Esophagus mucosa (tissue), 1 donor: ENCODE measurements around the gene FOXF1. TPM values are rescaled to one million over a fixed set of nuclear protein-coding genes. Genes with fewer than 3 reads are reported as not detected.

Source experiments
- ATAC-seq: fragments of 200-7000 bp; cut with Tn5 transposase; one replicate; pipeline ENCODE4 v1.9.1; 2020
- total RNA-seq: library from RNA; stranded (reverse); gene quantifications from one replicate; pipeline ENCODE4 v1.2.4, GENCODE V29; 2023
- donor health status: DM: yes; HTN: yes; CAD: no.

The FOXF1 gene
- total RNA-seq, 1 donor from 2014 or later: 0.68 TPM

DNA sequence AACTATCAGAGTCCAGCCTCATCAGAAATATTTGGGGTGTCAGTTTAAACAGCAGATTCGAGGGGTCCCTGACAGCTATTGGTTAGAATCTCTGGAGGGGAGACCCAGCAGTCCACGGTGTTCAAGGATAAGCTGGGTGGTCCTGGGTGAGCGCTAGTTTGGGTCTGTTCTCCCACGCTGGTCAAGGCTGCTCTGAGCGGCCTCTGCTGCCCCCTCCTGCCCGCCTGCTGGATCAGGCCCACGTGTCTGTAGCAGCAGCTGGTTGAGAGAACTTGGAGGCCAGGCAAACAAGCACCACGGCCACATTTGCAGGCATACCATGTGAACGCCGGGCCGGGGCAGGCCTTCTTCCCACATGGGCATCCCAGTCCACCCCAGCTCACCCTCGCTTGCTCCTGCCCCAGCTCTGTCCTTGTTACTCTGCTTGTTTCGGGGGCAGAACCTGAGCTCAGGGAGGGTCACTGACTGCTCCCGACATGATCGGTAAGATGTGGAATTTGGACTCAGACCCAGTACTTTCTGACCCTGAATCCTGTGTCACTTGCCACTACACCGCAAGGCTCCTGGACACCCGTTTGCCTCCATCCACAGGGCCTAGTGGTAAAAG is 7.4 kb downstream of the FOXF1 start:
- ATAC-seq: peak; percentile 68

DNA sequence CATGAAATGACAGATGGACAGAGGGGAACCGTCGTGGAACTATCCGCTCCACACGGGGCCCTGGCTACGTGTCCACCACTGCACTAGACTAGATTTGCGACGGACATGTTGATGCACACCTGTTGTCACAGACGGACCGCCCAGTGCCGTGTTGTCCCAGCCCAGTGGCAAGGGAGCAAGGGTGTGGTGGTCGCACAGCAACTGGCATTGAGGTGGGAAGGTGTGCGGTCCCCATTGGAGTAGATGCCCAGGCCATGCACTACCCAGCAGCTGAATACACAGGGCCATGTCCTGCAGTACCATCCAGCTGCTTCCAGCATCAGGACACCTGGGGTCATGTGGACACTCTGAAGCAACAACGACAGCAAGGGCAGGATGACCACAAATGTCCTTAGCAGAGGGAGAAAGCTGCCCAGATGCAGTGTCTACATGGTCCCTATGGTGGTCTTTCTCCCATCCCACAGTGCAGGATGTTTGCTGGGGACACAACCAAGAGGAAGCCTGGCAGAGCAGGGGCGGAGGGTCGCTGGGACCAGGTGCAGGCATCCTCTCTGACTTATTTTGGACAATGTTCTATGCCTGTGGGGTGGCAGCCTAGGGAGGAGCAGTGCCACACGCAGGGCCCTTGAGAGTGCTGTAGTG is 8.8 kb downstream of the FOXF1 start:
- ATAC-seq: no peak

DNA sequence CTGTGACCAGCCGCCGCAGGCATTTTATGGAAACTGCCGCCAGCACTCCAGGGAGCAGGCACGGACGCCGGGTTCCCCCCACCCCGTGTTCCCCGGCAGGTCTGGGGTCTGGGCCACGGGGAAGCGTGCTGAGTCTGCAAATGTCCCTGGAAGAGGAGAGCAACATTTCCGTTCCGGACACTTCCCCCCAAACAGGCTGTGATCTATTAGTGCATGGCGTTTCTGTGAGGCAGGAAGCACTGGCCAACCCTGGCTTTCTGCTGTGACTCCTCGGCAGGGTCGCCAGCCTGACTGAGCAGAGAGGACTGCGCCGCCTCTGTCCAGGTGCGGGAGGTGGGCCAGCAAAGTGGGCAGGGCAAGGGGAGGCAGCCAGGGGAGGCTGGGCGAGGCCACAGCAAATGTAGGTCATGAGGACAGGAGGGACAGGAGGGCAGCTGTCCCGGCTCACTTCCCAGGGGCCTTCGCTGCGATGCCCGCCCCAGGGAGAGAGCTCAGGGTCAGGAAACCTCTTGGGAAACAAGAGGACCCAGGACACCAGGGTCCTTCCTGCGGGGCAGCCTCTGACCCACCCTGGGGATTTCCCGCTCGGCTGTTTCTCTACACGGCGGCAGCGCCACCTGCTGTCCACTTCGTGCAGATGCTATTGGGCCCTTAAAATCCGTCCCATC is 9.5 kb downstream of the FOXF1 start:
- ATAC-seq: peak; percentile 40

DNA sequence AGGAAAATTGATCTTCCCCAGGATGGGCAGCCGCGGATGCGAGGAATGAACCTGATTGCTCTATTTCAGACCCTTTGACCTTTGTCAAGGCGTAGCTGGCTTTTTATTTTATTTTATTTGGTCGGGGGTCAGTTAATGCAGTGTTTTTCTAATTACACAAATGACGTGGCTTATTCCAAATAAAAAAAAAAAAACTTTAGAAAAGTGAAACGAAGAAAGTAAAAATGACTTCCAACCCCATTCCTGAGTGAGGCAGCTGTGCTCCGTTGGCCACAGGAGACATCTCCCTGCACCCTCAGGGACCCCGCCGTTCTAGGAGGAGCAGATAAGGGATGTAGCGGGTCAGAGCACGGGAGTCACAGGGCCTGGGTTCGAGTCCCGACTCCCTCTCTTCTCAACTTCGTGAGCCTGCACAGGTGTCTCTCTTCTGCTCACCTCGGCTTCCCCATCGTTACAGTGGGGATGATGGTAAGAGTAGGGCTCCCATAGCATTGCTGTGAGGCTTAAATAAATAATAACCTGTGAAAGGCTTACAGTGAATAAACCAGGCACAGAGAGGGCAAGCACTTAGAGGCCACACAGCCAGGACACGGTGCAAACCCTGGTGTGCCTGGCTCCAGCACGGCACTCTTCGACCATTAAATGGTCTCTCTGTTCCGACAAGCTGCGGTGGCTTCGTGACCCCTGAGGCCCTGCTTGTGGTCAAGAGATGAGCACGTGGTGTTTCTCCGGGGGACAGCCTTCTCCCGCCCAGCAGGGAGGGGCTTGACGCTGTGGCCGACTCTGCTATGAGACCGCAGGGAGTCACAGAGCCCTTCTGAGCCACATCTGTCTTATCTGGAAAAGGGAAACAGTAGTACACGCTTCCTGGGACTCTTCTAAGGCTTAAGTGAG is 10.2 kb downstream of the FOXF1 start:
- no peak for ATAC-seq

DNA sequence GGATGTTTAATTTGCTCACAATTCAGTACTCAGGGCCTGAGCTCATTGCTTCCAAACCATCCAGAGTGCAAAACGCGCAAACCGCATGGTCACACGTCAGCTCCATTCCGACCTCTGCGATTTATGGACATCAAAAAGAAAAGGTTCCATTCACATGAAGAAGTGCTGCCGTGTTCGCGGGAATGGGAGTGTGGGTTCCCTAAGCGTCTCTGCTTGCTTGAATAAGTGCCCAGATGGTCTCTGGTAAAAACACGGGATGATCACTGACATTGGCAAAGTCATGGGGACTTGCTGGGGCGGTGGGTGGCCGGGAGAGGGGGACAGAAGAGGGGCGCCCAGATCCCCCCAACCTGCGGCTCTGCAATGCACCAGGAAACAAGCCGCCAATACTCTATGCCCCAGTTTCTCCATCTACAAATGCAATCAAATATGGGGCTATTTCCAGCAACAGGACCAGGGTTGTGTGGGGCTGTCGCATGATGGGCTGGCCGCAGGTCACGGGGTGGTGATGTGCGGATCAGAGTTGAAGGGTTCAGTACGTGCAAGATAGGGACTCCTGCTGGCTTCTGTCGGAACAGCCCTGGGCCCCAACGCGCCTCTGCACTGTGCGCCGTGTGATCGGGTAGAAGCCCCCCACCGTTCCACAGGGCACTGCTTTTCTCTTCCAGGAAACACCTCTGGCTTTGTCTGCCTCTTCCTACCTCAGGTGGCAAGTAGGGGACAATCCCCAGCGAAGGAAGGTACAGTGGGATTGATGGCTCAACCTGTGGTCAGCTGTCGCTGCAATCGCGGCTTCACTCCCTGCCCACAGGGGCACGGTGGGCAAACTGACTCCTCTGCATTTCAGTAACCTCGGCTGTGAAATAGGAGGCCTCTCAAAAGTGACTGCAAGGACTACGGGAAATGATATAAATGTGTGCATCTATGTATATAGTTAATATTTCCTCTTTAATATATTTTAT is 11.2 kb downstream of the FOXF1 start:
- ATAC-seq: no peak

DNA sequence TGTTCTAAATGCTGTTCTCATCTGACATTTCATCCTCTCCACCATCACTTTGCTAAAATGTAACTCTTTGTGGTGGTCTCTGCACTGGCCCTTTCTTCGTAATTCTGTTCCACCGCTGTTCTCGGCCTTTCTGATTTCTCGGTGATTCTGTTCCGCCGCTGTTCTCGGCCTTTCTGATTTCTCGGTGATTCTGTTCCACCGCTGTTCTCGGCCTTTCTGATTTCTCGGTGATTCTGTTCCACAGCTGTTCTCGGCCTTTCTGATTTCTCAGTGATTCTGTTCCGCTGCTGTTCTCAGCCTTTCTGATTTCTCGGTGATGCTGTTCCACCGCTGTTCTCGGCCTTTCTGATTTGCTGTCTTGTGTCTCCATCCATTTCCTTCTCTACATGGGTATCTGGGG is 12.3 kb downstream of the FOXF1 start:
- no peak for ATAC-seq

DNA sequence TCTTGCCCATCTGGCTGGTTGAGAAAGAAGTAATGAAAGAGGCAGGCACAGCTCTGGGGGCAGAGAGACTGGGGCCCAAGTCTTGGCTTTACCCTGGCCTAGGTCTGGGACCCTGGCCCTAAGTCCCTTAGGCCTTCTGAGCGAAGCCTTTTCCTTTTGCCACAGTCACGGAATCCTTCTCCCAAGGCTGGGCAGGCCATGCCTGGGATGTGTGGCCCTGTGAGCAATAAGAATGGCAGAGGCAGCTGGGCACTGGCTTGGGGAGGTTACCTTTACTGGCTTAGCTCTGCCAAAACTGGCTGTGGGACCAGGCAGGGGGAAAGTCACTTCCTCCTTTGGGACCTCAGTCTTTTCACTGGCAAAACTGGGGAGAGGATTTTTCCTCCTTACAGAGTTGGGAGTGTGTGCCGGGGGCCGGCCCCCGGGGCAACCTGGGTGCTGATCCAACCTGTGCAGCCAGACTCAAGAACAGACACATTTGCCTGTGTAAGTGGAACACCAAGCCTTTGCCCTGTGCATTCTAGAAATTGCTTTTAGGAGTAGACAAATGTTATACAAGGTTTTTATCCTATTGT is 12.9 kb downstream of the FOXF1 start:
- ATAC-seq: no peak

DNA sequence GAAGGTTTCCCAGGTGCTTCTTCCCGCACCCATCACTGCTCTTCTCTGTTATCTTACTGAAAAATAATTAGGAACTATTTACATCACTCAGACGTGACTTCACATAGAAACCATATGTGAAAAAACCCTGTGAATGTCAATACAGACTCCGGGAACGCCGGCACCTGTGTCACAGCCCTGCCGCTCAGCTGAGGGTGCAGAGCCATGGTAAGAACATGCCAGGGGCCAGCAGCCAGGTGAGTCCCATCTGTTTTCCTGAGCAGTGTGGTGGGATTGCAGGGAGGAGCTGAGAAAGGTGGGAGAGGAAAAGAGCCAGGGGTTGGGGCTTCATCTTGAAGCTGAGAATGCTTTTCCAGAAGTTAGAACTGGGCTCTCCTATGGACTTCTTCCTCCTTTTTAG is 13.7 kb downstream of the FOXF1 start:
- ATAC-seq: no peak

DNA sequence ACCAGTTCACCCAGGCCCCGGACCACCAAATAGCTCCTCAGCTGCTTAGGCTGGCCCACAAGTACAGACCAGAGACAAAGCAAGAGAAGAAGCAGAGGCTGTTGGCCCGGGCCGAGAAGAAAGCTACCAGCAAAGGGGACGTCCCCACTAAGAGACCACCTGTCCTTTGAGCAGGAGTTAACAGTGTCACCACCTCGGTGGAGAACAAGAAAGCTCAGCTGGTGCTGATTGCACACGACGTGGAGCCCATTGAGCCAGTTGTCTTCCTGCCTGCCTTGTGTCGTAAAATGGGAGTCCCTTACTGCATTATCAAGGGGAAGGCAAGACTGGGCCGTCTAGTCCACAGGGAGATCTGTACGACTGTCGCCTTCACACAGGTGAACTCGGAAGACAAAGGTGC is 15.4 kb downstream of the FOXF1 start:
- ATAC-seq: no peak

DNA sequence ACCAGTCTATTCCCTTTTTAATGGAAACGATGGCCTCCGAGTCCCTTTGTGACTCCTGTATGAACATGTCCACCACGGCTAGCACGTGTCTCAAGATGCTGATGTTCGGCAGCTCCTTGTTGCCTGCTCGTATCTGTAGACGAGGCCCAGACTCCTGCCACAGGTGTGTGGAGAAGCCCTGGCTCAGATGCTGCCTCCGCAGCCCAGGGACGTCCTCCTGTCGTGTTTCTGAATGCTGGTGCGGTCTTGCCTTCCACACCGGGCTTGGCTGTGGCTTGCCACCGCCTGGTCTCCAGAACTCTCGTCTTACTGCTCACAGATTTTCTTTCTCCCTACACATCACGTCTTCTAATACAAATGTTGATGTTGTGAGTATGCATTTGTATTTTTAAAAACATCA is 17.0 kb downstream of the FOXF1 start:
- ATAC-seq: no peak

DNA sequence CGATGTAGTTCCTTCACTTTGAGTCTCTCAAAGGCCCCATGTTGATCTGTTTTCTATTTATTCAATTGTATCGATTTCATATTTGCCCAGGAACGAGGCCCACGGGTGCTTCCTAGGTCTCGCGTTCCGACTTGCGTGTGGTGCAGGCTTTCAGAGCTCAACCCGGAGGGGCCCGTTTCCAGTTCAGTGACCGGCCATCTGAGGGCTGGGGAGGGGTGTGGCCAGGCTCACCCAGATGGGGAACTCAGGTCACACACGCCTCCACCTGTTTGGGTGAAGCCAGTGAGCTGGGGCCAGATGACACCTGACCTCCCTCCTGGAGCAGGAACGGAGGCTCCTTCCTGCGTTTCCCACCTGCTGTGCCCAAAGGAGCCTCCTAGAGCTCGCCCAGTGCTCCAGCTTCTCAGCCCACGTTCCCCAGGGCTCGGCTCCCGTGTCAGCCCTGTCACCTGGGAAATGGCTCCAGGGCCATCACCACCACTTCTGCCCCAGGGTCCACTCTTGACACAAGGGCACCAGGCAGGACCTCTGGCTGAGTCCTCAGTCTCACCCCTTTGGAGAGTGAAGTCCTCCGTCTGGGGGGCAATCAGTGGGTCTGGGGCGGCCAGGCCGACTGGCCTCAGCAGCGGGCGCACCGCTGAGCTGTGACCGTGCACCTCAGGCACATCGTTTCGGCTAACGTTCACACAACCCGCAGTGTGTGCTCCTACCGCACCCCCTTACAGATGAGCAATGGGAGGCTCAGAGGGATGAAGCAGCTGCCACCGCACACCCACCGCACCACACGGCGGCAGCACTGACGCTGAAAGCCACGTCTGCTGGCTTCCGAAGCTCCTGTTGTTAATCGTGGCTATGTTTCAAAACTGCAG is 18.0 kb downstream of the FOXF1 start:
- peak; percentile 11 for ATAC-seq

DNA sequence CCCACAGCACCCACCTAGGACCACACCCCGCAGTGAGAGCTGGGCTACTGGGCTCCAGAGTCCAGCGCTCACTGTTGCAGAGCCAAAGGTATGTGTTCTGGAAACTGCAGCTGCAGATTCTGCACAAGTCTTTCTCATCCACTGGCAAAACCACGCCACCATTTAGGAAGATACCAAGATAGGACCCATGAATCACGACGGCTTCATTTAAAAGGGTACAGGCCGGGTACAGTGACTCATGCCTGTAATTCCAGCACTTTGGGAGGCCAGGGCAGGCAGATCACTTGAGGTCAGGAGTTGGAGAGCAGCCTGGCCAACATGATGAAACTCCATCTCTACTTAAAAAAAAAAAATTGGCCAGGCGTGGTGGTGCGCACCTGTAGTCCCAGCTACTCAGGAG is 18.8 kb downstream of the FOXF1 start:
- ATAC-seq: no peak

DNA sequence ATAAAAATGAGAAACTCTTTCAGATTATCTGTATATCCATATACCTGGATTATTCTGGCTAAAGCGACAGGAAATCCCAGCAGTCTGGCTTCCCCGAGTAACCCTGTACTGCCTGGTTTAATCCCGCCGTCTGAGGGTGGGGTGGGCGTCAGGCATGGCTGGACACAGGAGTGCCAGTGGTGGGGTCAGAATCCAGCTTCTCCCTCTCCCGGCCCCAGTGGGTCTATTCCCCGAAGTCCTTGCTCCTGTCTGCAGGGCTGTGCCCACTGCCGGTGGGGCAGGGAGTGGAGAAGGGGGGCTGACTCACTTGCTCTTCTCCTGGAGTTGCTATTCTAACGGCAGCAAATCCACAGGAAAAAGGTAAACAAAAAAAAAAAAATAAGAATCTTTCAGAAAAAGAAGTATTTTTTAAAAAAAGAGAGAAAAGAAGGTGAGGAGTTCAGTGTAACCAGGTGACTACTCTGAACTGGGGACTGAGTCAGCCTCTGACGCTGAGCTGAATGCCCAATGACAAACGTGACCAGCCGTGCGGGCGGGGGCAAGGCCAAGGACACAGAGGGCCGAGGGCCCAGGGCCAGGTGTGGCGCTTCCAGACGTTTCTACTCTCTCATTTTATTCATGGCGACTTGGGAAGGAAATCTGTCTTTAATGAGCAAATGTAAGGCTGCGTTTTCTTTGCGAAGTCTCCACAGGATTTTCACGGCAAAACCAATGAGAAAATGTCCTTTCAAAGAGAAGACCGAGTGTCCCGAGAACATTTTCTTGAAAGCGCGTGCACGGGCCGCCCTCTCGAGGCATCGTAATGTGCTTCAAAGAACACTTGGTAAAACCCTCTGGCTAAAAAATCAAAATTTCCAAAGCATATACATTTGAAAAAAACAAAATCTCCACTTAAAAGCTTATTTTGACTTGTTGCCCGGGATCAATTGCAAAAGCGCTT is 20.2 kb downstream of the FOXF1 start:
- ATAC-seq: no peak

DNA sequence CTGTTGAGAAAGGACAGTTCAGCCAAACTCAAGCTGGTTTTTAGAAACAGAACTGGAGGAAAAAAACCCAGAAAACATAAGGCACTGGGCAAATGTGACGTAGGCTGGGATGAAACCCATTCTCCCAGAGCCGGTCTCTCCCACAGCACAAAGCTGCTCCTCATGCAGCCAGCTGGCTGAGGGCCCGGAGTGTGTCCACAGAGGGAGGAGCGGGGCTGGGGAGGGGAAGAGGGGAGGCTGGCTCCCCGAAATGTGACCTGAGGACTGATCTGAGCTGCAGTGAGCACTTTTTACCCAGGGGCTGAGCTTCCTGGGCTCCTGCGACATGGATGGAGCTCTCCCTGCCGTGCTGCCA is 20.8 kb downstream of the FOXF1 start:
- ATAC-seq: no peak

DNA sequence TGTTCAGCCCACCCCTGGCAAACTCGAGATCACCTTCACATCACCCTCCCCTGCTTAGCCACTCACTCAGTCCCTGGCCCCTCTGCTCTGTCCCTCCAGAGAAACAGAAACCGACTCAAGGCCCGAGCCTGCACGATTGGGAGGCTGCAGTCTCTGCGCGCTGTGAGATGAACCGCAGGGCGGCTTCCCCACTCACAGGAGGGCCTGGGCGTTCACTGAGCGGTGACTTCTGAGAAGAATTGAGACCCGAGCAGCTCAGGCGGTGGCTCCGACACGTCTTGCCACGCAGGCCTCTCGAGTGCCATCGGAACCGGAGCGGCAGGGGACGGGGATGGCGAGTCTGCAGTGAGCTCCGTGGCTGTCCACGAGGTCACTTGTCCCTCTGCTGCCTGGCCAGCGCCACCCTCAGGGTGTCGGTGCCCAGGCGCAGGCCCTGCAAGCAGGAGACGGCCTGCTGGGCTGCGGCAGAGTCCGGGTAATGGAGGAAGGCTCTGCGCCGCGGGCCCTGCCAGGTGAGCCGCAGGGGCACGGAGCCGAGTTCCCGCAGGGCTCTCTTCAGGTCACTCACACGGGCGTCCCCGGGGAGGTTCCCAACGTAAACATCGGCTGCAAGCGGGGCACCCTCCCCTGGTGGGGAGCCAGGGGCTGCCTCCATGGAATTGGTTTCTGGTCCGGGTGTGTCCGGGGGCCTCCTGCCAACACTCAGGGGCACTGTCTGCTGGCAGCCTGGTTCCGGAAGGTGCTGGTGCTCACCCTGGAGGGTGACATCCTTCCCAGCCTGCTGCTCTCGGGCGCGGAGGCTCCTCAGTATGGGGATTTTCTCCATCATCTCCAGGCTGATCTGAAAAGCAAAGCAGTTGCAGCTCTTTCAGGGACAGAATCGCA is 21.6 kb downstream of the FOXF1 start:
- ATAC-seq: no peak

DNA sequence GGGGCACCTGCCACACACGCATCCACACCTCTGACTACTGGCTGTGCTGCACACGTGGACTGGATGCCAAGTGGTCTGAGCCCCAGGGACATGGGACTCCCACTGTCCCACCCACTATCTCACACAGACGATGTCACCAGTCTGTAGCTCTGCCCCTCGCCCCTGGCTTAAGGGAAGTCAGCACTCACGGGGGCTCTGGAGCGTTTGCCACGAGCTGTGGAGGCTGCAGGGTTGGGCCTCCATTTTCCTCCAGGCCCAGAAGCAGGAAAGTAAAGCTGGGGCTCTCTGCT is 22.1 kb downstream of the FOXF1 start:
- ATAC-seq: no peak

DNA sequence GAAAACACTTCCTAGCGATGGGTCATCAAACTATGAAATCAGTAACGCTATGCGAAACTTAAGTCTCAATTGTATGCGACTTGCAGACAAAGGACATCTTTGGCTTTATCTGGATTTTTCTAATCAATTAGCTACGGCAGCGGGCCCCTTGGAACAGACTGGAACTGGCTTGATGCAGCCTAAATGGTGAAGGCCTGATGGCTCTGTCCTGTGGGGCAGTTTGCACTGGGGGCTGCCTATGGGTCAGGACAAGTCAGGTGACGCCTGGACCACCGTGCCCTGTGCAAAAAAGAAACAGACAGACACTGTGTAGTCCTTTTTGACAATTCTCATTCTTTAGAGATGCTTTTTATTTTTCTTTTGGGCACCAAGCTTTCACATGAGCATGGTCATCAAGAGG is 22.7 kb downstream of the FOXF1 start:
- ATAC-seq: no peak

DNA sequence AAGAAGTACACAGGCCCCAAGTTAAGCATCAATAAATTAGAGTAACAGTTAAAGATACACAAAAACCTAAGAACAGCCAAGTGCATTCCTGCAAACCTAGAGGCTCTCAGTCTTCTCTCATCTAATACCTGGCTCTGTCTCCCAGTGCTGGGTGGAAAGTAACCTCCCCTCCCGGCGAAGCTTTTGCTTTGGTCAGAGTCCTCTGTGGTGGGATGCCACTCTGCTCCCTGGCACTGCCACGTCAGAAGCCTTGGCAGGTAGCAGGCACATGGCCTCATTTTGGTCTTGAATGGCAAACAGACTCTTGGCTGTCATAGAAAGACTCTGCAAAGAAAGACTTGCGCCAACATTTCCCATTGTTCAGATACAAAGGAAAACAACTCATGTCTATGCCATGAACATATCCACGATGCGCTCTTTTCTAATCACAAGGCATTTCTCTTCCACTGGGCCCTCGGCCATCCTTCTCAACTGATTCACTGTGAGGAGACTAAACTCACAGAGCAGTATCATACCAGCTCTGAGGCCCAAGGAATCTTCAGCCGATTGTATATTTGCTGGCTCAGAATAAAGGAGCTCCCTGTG is 23.5 kb downstream of the FOXF1 start:
- no peak for ATAC-seq
